Fibroblast of lung (primary cell): ENCODE measurements around the gene ITIH4. TPM values are rescaled to one million over a fixed set of nuclear protein-coding genes. Genes with fewer than 3 reads are reported as not detected.

ENCODE experiments used
- DNase-seq, 2 donors: peaks; one replicate each; pipeline versions ENCODE4 v3.0.0 to v3.0.0-alpha.2; 2010; ENCODE audit warnings: low read depth in 2 of 2
- H2AFZ ChIP-seq: 2 replicates; pipeline ENCODE4 v1.5.1; 2012; ENCODE audit warnings: low read length, control low read depth, inconsistent platforms
- H3K27ac ChIP-seq: 2 replicates; pipeline ENCODE4 v1.5.1; 2011; ENCODE audit warnings: low read length, control low read depth; ENCODE audit not compliant: insufficient read depth
- H3K27me3 ChIP-seq: 2 replicates; pipeline ENCODE4 v1.5.1; 2011; ENCODE audit warnings: mild to moderate bottlenecking, low read length; ENCODE audit not compliant: control insufficient read depth, insufficient read depth
- H3K36me3 ChIP-seq: 2 replicates; pipeline ENCODE4 v1.5.1; 2011; ENCODE audit warnings: low read length; ENCODE audit not compliant: control insufficient read depth, insufficient read depth
- H3K4me1 ChIP-seq: 2 replicates; pipeline ENCODE4 v1.5.1; 2011; ENCODE audit warnings: low read length; ENCODE audit not compliant: control insufficient read depth, insufficient read depth; ENCODE audit errors: extremely low read depth
- H3K4me2 ChIP-seq: 2 replicates; pipeline ENCODE4 v1.5.1; 2011; ENCODE audit warnings: low read length, control low read depth; ENCODE audit not compliant: insufficient read depth; ENCODE audit errors: extremely low read depth
- H3K4me3 ChIP-seq, 4 experiments: fragments of 200-600 bp in 1 of 4; sonication (generic) in 1 of 4; replicated peaks in 1 of 4; 2 replicates each; pipeline ENCODE4 v1.5.1; 2011 to 2016; ENCODE audit warnings: low read length in 4 of 4, low read depth in 3 of 4, mild to moderate bottlenecking in 3 of 4, control low read depth in 2 of 4, inconsistent platforms in 1 of 4, mixed read lengths in 1 of 4; ENCODE audit not compliant: insufficient read depth in 1 of 4; ENCODE audit errors: control extremely low read depth in 1 of 4
- H3K79me2 ChIP-seq: 2 replicates; pipeline ENCODE4 v1.5.1; 2012; ENCODE audit warnings: mild to moderate bottlenecking, low read length, inconsistent platforms; ENCODE audit not compliant: control insufficient read depth, insufficient read depth
- H3K9ac ChIP-seq: 2 replicates; pipeline ENCODE4 v1.5.1; 2011; ENCODE audit warnings: mild to moderate bottlenecking, low read length, control low read depth; ENCODE audit not compliant: insufficient read depth
- H3K9me3 ChIP-seq: 2 replicates; pipeline ENCODE4 v1.5.1; 2012; ENCODE audit warnings: low read depth, low read length; ENCODE audit not compliant: control insufficient read depth, insufficient read depth
- H4K20me1 ChIP-seq: 2 replicates; pipeline ENCODE4 v1.5.1; 2011; ENCODE audit warnings: low read length; ENCODE audit not compliant: control insufficient read depth, insufficient read depth; ENCODE audit errors: extremely low read depth
- CTCF ChIP-seq, 2 donors: IDR thresholded peaks in 1 of 2; conservative IDR thresholded peaks in 1 of 2; 1 replicate in 1 of 2; 2 replicates in 1 of 2; pipeline ENCODE4 v1.5.1; 2011 to 2012; ENCODE audit warnings: low read length in 2 of 2, control low read depth in 1 of 2, inconsistent platforms in 1 of 2, low read depth in 1 of 2, mild to moderate bottlenecking in 1 of 2
- EZH2 ChIP-seq: IDR thresholded peaks from 2 replicates; pipeline ENCODE4 v1.5.1; 2012; ENCODE audit warnings: low read length, control low read depth, mild to moderate bottlenecking; ENCODE audit errors: missing control alignments
- polyA plus RNA-seq, 2 donors: library from polyadenylated mRNA; depleted of rRNA in 1 of 2; stranded (reverse) in 1 of 2; unstranded in 1 of 2; fragments of >200 nt; gene quantifications; 2 replicates each; pipeline ENCODE4 v1.2.1, GENCODE V29; 2011 to 2012; ENCODE audit warnings: missing spikeins in 1 of 2
- total RNA-seq: library from RNA; depleted of rRNA; stranded (reverse); fragments of >200 nt; gene quantifications from 2 replicates; pipeline ENCODE4 v1.2.1, GENCODE V29; 2014

The ITIH4 gene
- total and polyA plus RNA-seq, 2 donors (not counting 1 experiment from before 2014, with no cell fraction given), result 1.1 to 2.6 TPM

GRCh38 chr3:52854013-52854412 is 23.5 kb upstream of the ITIH4 start:
- TF ChIP-seq CTCF (conservative IDR thresholded peaks at IDR 0.05 in 1 of 2, IDR thresholded peaks at IDR 0.05 in 1 of 2; ENCODE audit: low read depth in 1 of 2, low read length in 2 of 2) (no peak), EZH2 (no peak)
- H3K9ac ChIP-seq, result no peak overlapping the region
- H3K4me1 ChIP-seq, result peaks cover 1% of the 10 kb centered on the region
- no peaks in the 10 kb centered on the region for H3K9me3 ChIP-seq
- H3K4me3 ChIP-seq, result no peak overlapping the region
- H3K27me3 ChIP-seq, result no peaks in the 10 kb centered on the region
- H2AFZ ChIP-seq, result no peak overlapping the region
- H3K36me3 ChIP-seq, result peaks cover 6% of the 10 kb centered on the region
- no peak overlapping the region for H3K4me2 ChIP-seq
- H3K79me2 ChIP-seq, result no peaks in the 10 kb centered on the region
- H3K27ac ChIP-seq, result no peak overlapping the region
- H4K20me1 ChIP-seq, result no peaks in the 10 kb centered on the region
- no peak for DNase-seq

- no peak overlapping the region for H2AFZ ChIP-seq
- no peaks in the 10 kb centered on the region for H3K79me2 ChIP-seq
- H3K27ac ChIP-seq, result no peak overlapping the region
- H3K4me1 ChIP-seq, result peaks cover 3% of the 10 kb centered on the region
- no peaks in the 10 kb centered on the region for H3K27me3 ChIP-seq
- H4K20me1 ChIP-seq, result no peaks in the 10 kb centered on the region
- peaks cover 6% of the 10 kb centered on the region for H3K36me3 ChIP-seq
- DNase-seq, result no peak
- H3K4me2 ChIP-seq, result no peak overlapping the region
- TF ChIP-seq CTCF (conservative IDR thresholded peaks at IDR 0.05 in 1 of 2, IDR thresholded peaks at IDR 0.05 in 1 of 2; ENCODE audit: low read depth in 1 of 2, low read length in 2 of 2), result no peak
- H3K9me3 ChIP-seq, result no peaks in the 10 kb centered on the region
- no peak overlapping the region for H3K9ac ChIP-seq
- no peak overlapping the region for H3K4me3 ChIP-seq
Observed at GRCh38 chr3:52852419-52852818, 21.9 kb upstream of the ITIH4 start.

DNA sequence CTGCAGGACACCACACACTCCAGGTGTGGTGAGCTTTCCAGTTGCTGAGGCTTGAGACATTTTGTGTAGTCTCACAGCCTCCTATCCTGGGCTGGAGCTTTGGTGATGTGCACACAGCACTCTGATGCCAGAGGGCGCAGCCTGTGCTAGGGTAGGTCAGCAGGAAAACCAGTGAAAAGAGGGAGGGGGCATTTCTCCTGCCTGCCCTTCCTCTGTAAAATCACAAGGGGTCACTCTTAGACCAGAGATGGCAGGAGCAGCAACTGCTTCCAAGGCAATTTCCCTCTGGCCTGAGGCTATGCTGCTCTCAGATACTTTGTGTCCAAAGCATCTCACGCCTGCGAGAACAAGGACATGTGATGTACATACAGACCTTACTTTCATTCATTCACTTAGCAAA is 20.9 kb upstream of the ITIH4 start:
- H3K4me1 ChIP-seq, result peaks cover 3% of the 10 kb centered on the region
- no peak overlapping the region for H2AFZ ChIP-seq
- peaks cover 6% of the 10 kb centered on the region for H3K36me3 ChIP-seq
- TF ChIP-seq EZH2 (no peak), CTCF (conservative IDR thresholded peaks at IDR 0.05 in 1 of 2, IDR thresholded peaks at IDR 0.05 in 1 of 2; ENCODE audit: low read depth in 1 of 2, low read length in 2 of 2) (peak; percentile 53 to 65)
- H3K4me3 ChIP-seq, result no peak overlapping the region
- no peaks in the 10 kb centered on the region for H3K27me3 ChIP-seq
- peak; percentile 16 to 58 for DNase-seq
- H3K9me3 ChIP-seq, result no peaks in the 10 kb centered on the region
- H3K79me2 ChIP-seq, result no peaks in the 10 kb centered on the region
- H3K27ac ChIP-seq, result no peak overlapping the region
- H3K9ac ChIP-seq, result no peak overlapping the region
- H3K4me2 ChIP-seq, result no peak overlapping the region
- H4K20me1 ChIP-seq, result no peaks in the 10 kb centered on the region
